ENCODE measurements around the gene CDH13. TPM values are rescaled to one million over a fixed set of nuclear protein-coding genes. Genes with fewer than 3 reads are reported as not detected.

CDH13 gene
- total and polyA plus RNA-seq, 2 donors (not counting 3 experiments of a cell fraction or from before 2014, with no cell fraction given), result 96.6 to 124 TPM

DNA sequence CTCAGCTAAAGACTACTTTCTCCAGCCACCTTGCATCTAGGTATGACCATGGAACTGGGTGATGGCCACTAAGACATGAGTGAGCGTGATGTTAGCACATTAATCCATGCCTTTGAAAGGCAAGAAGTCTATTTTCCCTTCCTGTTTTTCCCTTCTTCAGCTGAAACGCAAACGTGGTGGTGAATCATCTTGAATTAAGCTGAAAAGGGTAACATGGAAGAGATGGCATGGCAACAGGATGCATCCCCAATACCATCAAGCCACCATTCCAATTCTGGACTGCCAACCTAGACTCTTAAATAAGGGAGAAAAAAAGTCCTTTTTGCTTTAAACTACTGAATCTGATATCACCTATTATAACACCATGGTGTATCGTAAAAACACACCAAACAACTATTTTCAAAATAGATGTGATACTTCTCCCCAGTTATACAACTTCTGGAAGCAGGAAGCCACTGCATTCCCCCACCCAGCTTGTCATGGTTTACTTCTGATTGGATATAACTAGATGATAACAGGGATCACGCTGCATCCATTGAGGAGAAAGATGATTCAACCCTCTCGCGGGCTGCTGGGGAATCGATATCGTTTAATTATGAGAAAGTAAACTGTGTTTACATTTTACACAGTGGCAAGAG, 368.6 kb downstream of the CDH13 start:
- peak overlapping the region; percentile 91 for H3K27ac ChIP-seq (ENCODE audit: insufficient read depth, low read depth, low read length)
- no peak for TF ChIP-seq FOS (IDR thresholded peaks at IDR 0.05; ENCODE audit: borderline replicate concordance, insufficient read depth, low read length)
- TF ChIP-seq, protein P1, sequence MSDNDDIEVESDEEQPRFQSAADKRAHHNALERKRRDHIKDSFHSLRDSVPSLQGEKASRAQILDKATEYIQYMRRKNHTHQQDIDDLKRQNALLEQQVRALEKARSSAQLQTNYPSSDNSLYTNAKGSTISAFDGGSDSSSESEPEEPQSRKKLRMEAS (IDR thresholded peaks at IDR 0.05; ENCODE audit: insufficient read depth, insufficient read length), result no peak
- TF ChIP-seq, protein P2, sequence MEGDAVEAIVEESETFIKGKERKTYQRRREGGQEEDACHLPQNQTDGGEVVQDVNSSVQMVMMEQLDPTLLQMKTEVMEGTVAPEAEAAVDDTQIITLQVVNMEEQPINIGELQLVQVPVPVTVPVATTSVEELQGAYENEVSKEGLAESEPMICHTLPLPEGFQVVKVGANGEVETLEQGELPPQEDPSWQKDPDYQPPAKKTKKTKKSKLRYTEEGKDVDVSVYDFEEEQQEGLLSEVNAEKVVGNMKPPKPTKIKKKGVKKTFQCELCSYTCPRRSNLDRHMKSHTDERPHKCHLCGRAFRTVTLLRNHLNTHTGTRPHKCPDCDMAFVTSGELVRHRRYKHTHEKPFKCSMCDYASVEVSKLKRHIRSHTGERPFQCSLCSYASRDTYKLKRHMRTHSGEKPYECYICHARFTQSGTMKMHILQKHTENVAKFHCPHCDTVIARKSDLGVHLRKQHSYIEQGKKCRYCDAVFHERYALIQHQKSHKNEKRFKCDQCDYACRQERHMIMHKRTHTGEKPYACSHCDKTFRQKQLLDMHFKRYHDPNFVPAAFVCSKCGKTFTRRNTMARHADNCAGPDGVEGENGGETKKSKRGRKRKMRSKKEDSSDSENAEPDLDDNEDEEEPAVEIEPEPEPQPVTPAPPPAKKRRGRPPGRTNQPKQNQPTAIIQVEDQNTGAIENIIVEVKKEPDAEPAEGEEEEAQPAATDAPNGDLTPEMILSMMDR (IDR thresholded peaks at IDR 0.05; ENCODE audit: extremely low read depth in 1 of 2, insufficient read depth in 1 of 2, low read depth in 1 of 2, low read length in 2 of 2), result no peak
- TF ChIP-seq POLR2A (IDR thresholded peaks at IDR 0.05; ENCODE audit: low read depth, low read length), result peak; percentile 11
- no peak for TF ChIP-seq JUN (IDR thresholded peaks at IDR 0.05; ENCODE audit: borderline replicate concordance, insufficient read depth, insufficient read length, low read depth)
- TF ChIP-seq MYC (IDR thresholded peaks at IDR 0.05; ENCODE audit: low read depth, low read length), result no peak
- peak overlapping the region; percentile 25 for H2AFZ ChIP-seq (ENCODE audit: low read depth, low read length)
- no peaks in the 10 kb centered on the region for H3K9me1 ChIP-seq (replicated peaks; ENCODE audit: control insufficient read depth, extremely low read depth, insufficient read depth, low read length)
- intact Hi-C loops (cut with micrococcal nuclease) (loop anchor here (5.0 kb wide), 1 partner anchor 222 kb away; no protein-coding TSS in a partner anchor), dilution Hi-C loops (cut with MboI; ENCODE audit: extremely low pct_ligation_motif_present, low sequenced_read_pairs) (no loop called here)
- H4K20me1 ChIP-seq (replicated peaks; ENCODE audit: control insufficient read depth, extremely low read depth, insufficient read depth, low read length), result no peaks in the 10 kb centered on the region
- CTCF ChIA-PET, result interaction anchor here (0.9 to 1.6 kb wide), 4 partner anchors 10 to 247 kb away, joined by 3 to 11 read pairs (median 4); no protein-coding TSS in a partner anchor
- POLR2A ChIA-PET, result no interaction called here
- H3K9me3 ChIP-seq (replicated peaks; ENCODE audit: control insufficient read depth, insufficient read depth, low read length), result no peaks in the 10 kb centered on the region
- BruUV-seq (replicated peaks), result TSS peak; percentile 82
- peak overlapping the region in 1 of 3 experiments; percentile 31 for H3K4me3 ChIP-seq (replicated peaks in 1 of 3; ENCODE audit: insufficient read depth in 1 of 3, low read depth in 1 of 3, low read length in 3 of 3)
- H3K36me3 ChIP-seq (ENCODE audit: control insufficient read depth in 2 of 2, extremely low read depth in 1 of 2, insufficient read depth in 2 of 2, low read length in 2 of 2), result no peaks in the 10 kb centered on the region
- H3K4me1 ChIP-seq (ENCODE audit: control insufficient read depth, extremely low read depth, insufficient read depth, low read length), result peaks cover 23% of the 10 kb centered on the region
- no peaks in the 10 kb centered on the region for H3K27me3 ChIP-seq (ENCODE audit: control insufficient read depth in 2 of 2, insufficient read depth in 2 of 2, low read length in 2 of 2)
- DNase-seq (ENCODE audit: low read depth, low spot score), result no peak
- FAIRE-seq, result no peak
- H3K9ac ChIP-seq (replicated peaks; ENCODE audit: extremely low read depth, insufficient read depth, low read length), result peak overlapping the region; percentile 77
- H3K4me2 ChIP-seq (ENCODE audit: insufficient read depth, low read length), result peak overlapping the region; percentile 75
- peaks cover 3% of the 10 kb centered on the region for H3K79me2 ChIP-seq (ENCODE audit: control insufficient read depth, insufficient read depth, low read length)

All from endothelial cell of umbilical vein (primary cell).